ENCODE measurements around the gene HNRNPA1. TPM values are rescaled to one million over a fixed set of nuclear protein-coding genes. Genes with fewer than 3 reads are reported as not detected.

The HNRNPA1 gene
- total and polyA plus RNA-seq, 9 of the 15 experiments (the other 6 are each of a cell fraction or from before 2014, with no cell fraction given) = 1,166 to 2,703 (median 1,815) TPM

- no peak for TF ChIP-seq CEBPZ (IDR thresholded peaks at IDR 0.05; ENCODE audit: borderline replicate concordance, low read depth, low read length)
- TF ChIP-seq ZNF655 (CRISPR knock-in tag; IDR thresholded peaks at IDR 0.05) = no peak
- TF ChIP-seq KAT8 (IDR thresholded peaks at IDR 0.05; ENCODE audit: low read depth) = no peak
- no peak for TF ChIP-seq ASH1L (IDR thresholded peaks at IDR 0.05; ENCODE audit: borderline replicate concordance, low read depth, partially characterized antibody)
- TF ChIP-seq ZNF445 (CRISPR knock-in tag; IDR thresholded peaks at IDR 0.05; ENCODE audit: low read depth) = no peak
- no peak for TF ChIP-seq ZNF395 (CRISPR knock-in tag; IDR thresholded peaks at IDR 0.05)
- peak; percentile 58 to 80 (median 58); a peak in 5 of 6 replicates for TF ChIP-seq CTCF (IDR thresholded peaks at IDR 0.05 in 2 of 3, conservative IDR thresholded peaks at IDR 0.05 in 1 of 3; ENCODE audit: insufficient read depth in 2 of 3, low read depth in 1 of 3, low read length in 3 of 3)
- TF ChIP-seq DEAF1 (CRISPR knock-in tag; IDR thresholded peaks at IDR 0.05) = 0 out of 2 replicates have a peak, but pooled peaks have one; percentile 30
- no peak for TF ChIP-seq PRDM10 (IDR thresholded peaks at IDR 0.05; ENCODE audit: partially characterized antibody)
- TF ChIP-seq ZNF668 (CRISPR knock-in tag; IDR thresholded peaks at IDR 0.05) = no peak
- no peak for TF ChIP-seq BRD4 (IDR thresholded peaks at IDR 0.05)
These were observed 28.8 kb upstream of the HNRNPA1 start (continued) for GRCh38 chr12:54251667-54252284.

All from K562 (cell line).